CD4-positive, alpha-beta T cell treated with Interleukin-17A for 4 hours (primary cell): ENCODE data around the gene TFB1M.
"Not testable (repeated sequence)": the region's sequence is repeated elsewhere in the genome, so short reads cannot be mapped to it uniquely, and the experiment has no call there.

Experiments used
- DNase-seq: peaks from one replicate; pipeline ENCODE4 v3.0.0-alpha.2; 2020; ENCODE audit warnings: mixed read lengths

The TFB1M gene

GRCh38 chr6:155314092-155314772 is at the start of gene TFB1M:
Gene TFB1M, minus strand, starts transcription at chr6:155314484. Its CDS starts 56 bp downstream, at chr6:155314428.
- DNase-seq, result peak; percentile 97

- not testable (repeated sequence) for DNase-seq
Measured at GRCh38 chr6:155364021-155364420, 49.7 kb upstream of the TFB1M start.

- DNase-seq, result not testable (repeated sequence)
Measured at GRCh38 chr6:155362968-155363632, 48.8 kb upstream of the TFB1M start.

GRCh38 chr6:155354167-155354566 is 39.9 kb upstream of the TFB1M start:
- DNase-seq, result no peak

- no peak for DNase-seq
Measured at GRCh38 chr6:155352811-155353210, 38.5 kb upstream of the TFB1M start.

DNA sequence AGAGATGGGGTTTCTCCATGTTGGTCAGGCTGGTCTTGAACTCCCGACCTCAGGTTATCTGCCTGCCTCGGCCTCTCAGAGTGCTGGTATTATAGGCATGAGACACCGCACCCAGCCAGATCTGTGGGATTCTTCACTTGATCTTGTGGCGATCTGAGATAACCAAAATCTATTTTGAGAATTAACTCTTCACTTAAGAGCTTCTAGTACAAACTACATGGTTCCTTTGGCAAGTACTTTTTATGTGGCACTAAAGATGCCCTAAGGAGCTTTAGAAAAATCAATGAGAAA is 37.8 kb upstream of the TFB1M start:
- DNase-seq, result no peak

- DNase-seq, result no peak
Measured at GRCh38 chr6:155351273-155352129, 37.2 kb upstream of the TFB1M start.

GRCh38 chr6:155349956-155350355 is 35.7 kb upstream of the TFB1M start:
- no peak for DNase-seq

DNA sequence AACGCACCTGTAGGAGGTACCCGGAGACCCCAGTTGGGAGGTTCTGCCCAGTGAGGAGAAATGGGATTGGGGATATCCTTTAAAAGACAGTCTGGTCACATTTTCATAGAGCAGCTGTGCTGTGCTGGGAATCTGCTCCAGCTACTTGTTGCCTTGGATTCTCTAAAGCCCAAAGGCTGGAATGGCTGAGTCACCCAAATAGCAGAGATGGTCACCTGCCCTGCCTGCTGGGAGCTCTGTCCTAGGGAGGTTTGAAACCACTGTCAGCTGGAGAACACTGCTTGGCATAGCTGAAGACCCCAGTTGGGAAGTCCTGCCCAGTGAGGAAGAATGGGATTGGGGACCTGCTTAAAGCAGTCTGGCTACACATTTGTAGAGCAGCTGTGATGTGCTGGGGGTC is 34.8 kb upstream of the TFB1M start:
- no peak for DNase-seq

GRCh38 chr6:155347800-155348199 is 33.5 kb upstream of the TFB1M start:
- no peak for DNase-seq

DNA sequence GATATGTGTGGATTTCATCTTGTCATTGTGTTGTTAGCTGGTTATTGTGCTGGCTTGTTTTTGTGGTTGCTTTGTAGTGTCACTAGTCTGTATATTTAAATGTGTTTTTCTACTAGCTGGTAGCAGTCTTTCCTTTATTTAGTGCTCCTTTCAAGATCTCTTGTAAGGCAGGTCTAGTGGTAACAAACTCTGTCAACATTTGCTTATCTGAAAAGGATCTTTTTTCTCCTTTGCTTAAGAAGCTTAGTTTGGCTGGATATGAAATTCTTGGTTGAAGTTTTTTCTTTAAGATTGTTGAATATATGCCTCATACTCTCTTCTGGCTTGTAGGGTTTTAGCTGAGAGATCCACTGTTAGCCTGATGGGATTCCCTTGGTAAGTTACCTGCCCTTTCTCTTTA is 32.7 kb upstream of the TFB1M start:
- no peak for DNase-seq

GRCh38 chr6:155344341-155345006 is 30.2 kb upstream of the TFB1M start:
- no peak for DNase-seq

DNA sequence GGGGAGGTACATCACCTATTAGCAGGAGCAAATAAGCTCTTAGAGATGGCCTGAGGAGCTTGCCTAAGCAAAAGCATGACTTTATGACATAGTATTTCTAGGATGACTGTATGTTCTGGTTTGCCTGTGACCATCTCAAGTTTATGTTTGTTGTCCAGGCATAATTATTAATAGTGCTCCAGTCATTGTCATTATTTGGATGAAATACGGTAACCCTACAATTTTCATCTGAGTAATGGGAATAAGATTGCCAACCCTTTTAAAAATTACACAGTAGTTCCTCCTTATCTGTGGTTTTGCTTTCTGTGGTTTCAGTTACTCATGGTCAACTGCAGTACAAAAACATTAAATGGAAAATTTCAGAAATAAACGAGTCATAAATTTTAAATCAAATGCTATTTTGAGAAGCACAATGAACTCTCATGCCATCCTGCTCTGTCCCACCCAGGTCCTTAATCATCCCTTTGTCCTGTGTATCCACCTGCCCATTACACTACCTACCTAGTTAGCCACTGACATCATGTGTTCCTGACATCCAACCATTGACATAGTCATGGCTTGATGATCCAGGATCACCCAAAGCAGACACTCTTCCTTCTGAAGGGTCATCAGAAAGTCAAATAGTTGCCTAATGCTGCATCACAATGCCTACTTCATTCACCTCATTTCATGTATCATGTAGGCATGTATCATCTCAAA is 27.0 kb upstream of the TFB1M start:
- DNase-seq, result no peak

DNA sequence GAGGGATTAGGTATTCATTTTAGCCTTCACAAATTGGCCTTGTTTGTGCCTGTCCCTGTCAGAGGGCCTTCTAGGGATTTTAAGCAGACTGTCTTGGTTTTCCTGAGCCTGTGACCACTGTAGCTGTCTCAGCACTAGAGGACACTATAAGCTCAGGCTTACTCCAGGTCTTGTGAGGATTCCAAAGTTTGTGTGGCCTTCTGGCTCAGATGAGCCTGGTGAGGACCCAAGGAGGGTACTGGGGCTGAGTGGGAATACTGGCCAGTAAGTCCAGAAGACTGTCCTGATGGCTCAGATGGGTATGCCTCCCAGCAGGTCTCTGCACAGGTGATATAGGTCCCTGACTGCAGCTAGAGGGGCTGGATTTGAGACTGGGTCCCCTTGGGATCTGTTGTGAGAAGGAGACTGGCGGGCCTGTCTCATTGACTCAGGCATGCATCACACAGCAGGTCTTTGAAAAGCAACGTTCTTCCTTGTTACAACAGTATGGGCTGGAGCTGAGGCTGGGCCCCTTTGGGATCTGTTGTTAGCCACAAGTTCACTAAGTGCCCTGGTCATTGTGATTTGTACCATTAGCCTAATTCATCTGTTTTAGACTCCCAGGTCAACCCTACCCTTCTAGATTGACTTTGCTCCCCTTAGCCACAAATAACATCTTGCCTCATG is 26.3 kb upstream of the TFB1M start:
- DNase-seq, result no peak

DNA sequence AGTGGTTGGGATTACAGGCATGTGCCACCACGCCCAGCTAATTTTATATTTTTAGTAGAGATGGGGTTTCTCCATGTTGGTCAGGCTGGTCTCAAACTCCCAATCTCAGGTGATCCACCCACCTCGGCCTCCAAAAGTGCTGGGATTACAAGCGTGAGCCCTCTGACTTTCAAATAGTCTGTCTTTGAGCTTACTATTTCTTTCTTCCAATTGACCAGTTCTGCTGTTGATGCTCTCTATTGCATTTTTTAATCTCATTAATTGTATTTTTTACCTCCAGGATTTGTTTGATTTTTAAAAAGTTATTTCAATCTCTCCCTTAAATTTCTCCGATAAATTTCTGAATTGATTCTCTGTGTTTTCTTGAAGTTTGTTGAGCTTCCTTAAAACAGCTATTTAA is 25.6 kb upstream of the TFB1M start:
- not testable (repeated sequence) for DNase-seq

- not testable (repeated sequence) for DNase-seq
Measured at GRCh38 chr6:155338237-155338636, 24.0 kb upstream of the TFB1M start.

DNA sequence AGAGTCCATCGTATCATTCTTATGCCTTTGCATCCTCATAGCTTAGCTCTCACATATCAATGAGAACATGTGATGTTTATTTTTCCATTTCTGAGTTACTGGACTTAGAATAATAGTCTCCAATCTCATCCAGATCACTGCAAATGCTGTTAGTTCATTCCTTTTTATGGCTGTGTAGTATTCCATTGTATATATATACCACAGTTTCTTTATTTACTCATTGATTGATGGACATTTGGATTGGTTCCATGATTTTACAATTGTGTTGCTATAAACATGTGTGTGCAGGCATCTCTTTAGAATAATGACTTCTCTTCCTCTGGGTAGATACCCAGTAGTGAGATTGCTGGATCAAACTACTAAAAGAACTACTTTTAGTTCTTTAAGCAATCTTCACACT is 21.0 kb upstream of the TFB1M start:
- DNase-seq, result no peak

GRCh38 chr6:155334073-155334472 is 19.8 kb upstream of the TFB1M start:
- DNase-seq, result not testable (repeated sequence)

GRCh38 chr6:155333414-155333813 is 19.1 kb upstream of the TFB1M start:
- peak; percentile 6 for DNase-seq

DNA sequence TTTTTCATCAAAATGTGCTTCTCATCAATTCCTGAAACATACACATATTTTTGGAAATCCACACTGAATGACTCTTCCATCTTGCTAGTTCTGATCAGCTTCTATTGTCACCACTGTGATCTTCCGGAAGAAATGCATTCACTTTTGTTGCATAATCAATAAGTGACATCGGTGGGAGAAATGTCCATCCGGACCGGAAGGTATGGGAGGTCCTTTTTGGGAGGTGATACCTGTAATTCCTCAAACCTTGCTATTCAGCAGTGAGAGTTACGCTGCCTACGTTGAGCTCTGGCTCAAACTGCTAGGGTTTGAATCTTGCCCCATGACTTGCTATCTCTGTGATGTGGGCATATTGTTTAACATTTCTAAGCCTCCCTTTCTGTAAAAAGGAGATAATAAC is 16.6 kb upstream of the TFB1M start:
- no peak for DNase-seq

GRCh38 chr6:155330133-155330734 is 15.9 kb upstream of the TFB1M start:
- no peak for DNase-seq
